GM23338 (cell line): ENCODE results near the gene POLK.

Experiments
- CREB1 ChIP-seq: fragments of 250-450 bp; sonication (Bioruptor Pico); IDR thresholded peaks from 2 replicates; pipeline ENCODE4 v1.5.0; 2020; ENCODE audit warnings: low read depth, mild to moderate bottlenecking, moderate library complexity
- EZH2 ChIP-seq: fragments of 200-600 bp; sonication (generic); IDR thresholded peaks from one replicate; pipeline ENCODE4 v1.8.0; 2017; ENCODE audit warnings: antibody characterized with exemption, mild to moderate bottlenecking, low read depth; ENCODE audit not compliant: unreplicated experiment
- EZH2phosphoT487 ChIP-seq: fragments of 200-600 bp; sonication (generic); IDR thresholded peaks from one replicate; pipeline ENCODE4 v1.8.1; 2018; ENCODE audit warnings: antibody characterized with exemption; ENCODE audit not compliant: unreplicated experiment
- JUNB ChIP-seq: IDR thresholded peaks from one replicate; pipeline ENCODE4 v1.6.1; 2016; ENCODE audit warnings: antibody characterized with exemption; ENCODE audit not compliant: unreplicated experiment
- POLR2AphosphoS5 ChIP-seq: IDR thresholded peaks from 2 replicates; pipeline ENCODE4 v1.6.1; 2016; ENCODE audit warnings: antibody characterized with exemption, low read depth
- ZNF331 ChIP-seq: fragments of 250-450 bp; sonication (Bioruptor Pico); IDR thresholded peaks from 2 replicates; pipeline ENCODE4 v1.5.0; 2020; ENCODE audit warnings: low read depth, mild to moderate bottlenecking, moderate library complexity
- TF ChIP-seq, protein P1 (sequence below), 2 experiments: fragments of 200-600 bp in 1 of 2; sonication (generic) in 1 of 2; conservative IDR thresholded peaks; 2 replicates each; pipeline versions ENCODE4 v1.5.1 to v1.6.1; 2016 to 2017; ENCODE audit warnings: antibody characterized with exemption in 2 of 2, low read depth in 2 of 2, mild to moderate bottlenecking in 2 of 2, moderate library complexity in 1 of 2
- TF ChIP-seq, protein P2 (sequence below): IDR thresholded peaks from one replicate; pipeline ENCODE4 v1.6.1; 2018; ENCODE audit warnings: antibody characterized with exemption; ENCODE audit not compliant: unreplicated experiment

DNA sequence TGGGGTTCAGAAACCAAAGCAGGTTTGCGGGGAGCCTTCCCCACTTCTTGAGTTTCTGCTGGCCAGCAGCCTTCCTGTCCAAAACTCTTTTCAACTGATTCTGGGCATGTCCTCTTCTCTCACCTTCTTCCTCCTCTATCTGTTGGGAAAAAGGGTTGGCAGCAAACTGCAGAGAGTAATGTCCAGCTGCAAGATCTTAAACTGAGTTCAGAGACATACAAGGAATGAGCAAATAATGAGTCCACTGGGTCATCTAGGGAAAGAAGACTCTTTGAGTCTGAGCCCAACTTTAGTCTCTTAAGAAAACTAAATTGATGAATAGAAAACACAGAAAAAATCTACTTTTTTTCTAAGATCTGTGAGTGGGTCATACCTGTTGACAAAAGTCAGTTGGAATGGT is 116.1 kb downstream of the POLK start:
- TF ChIP-seq, protein P1, sequence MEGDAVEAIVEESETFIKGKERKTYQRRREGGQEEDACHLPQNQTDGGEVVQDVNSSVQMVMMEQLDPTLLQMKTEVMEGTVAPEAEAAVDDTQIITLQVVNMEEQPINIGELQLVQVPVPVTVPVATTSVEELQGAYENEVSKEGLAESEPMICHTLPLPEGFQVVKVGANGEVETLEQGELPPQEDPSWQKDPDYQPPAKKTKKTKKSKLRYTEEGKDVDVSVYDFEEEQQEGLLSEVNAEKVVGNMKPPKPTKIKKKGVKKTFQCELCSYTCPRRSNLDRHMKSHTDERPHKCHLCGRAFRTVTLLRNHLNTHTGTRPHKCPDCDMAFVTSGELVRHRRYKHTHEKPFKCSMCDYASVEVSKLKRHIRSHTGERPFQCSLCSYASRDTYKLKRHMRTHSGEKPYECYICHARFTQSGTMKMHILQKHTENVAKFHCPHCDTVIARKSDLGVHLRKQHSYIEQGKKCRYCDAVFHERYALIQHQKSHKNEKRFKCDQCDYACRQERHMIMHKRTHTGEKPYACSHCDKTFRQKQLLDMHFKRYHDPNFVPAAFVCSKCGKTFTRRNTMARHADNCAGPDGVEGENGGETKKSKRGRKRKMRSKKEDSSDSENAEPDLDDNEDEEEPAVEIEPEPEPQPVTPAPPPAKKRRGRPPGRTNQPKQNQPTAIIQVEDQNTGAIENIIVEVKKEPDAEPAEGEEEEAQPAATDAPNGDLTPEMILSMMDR (conservative IDR thresholded peaks at IDR 0.05; ENCODE audit: low read depth in 2 of 2), result no peak
- TF ChIP-seq, protein P2, sequence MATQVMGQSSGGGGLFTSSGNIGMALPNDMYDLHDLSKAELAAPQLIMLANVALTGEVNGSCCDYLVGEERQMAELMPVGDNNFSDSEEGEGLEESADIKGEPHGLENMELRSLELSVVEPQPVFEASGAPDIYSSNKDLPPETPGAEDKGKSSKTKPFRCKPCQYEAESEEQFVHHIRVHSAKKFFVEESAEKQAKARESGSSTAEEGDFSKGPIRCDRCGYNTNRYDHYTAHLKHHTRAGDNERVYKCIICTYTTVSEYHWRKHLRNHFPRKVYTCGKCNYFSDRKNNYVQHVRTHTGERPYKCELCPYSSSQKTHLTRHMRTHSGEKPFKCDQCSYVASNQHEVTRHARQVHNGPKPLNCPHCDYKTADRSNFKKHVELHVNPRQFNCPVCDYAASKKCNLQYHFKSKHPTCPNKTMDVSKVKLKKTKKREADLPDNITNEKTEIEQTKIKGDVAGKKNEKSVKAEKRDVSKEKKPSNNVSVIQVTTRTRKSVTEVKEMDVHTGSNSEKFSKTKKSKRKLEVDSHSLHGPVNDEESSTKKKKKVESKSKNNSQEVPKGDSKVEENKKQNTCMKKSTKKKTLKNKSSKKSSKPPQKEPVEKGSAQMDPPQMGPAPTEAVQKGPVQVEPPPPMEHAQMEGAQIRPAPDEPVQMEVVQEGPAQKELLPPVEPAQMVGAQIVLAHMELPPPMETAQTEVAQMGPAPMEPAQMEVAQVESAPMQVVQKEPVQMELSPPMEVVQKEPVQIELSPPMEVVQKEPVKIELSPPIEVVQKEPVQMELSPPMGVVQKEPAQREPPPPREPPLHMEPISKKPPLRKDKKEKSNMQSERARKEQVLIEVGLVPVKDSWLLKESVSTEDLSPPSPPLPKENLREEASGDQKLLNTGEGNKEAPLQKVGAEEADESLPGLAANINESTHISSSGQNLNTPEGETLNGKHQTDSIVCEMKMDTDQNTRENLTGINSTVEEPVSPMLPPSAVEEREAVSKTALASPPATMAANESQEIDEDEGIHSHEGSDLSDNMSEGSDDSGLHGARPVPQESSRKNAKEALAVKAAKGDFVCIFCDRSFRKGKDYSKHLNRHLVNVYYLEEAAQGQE, result no peak
- TF ChIP-seq CREB1 (no peak), EZH2 (no peak), EZH2phosphoT487 (no peak), POLR2AphosphoS5 (no peak), ZNF331 (CRISPR knock-in tag) (no peak), JUNB (no peak)
